Hypothalamus (tissue), 51 donors: ENCODE results near the gene EIF2AK3.
"Not testable (repeated sequence)": the region's sequence is repeated elsewhere in the genome, so short reads cannot be mapped to it uniquely, and the experiment has no call there.

Experiments
- DNase-seq, 51 donors: peaks; one replicate each; lab custom pipeline; 2025; lab: John Stamatoyannopoulos, UW

The EIF2AK3 gene

DNA sequence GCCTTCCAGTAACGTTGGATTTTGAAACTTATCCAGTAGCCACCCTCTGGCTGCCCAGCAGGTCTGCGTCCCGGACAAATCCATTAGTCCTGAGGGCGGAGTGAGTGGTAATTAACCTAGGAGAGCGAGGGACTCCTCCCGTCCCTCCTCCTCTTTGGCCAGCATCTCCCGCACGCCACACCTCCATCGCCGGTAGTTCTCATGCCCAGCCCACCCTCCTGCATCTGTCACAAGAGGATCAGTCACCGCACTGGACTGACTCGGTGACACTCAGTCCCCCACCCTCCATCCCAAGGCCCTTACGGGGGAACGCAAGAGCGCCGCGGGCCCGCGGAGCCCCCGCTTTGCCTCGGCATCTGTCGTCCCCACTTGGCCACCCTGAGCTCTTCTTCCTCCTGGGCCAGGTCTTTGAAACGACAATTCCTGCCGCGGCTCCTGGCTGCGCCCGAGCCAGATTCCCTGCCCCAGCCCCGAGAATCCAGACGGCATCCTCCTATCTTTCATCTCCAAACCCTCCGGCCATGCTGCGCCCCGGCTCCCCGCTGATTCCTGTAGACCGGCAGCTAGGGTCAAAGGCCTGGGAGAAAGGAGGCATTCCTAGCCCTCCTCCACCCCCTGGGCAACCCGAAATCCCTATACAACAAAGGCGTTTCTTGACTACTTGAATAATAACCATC lies 77.5 kb downstream of the EIF2AK3 start:
- DNase-seq, result peak in 1 of 51 donors; percentile 24

DNA sequence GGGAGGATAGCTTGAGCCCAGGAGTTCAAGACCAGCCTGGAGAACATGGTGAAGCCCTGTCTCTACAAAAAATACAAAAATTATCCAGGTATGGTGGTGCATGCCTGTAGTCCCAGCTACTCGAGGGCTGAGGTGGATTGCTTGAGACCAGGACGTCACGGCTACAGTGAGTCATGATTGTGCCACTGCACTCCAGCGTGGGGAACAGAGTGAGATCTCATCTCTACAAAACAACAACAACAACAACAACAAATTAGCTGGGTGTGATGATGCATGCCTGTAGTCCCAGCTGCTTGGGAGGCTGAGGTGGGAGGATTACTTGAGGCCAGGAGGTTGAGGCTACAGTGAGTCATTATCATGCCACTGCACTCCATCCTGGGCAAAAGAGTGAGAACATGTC lies 81.0 kb downstream of the EIF2AK3 start:
- not testable (repeated sequence) for DNase-seq

DNA sequence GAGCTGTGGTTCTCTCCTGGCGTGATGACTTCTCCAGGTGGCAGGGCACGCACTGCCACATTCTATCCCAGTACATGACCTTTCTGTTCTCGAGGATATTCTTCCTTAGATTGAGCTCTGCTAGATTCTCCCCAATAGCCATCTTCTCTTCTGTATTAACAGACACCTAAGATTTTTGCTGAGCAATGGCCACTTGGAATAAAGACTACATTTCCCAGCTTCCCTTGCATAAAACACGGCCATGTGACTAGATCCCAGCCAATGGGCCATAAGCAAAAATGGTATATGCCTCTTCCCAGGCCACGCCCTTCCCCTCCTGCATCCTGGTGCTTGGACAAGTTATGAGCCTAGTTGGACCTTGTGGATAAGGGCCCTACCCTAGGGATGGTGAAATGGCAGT lies 82.1 kb downstream of the EIF2AK3 start:
- DNase-seq, result no peak

DNA sequence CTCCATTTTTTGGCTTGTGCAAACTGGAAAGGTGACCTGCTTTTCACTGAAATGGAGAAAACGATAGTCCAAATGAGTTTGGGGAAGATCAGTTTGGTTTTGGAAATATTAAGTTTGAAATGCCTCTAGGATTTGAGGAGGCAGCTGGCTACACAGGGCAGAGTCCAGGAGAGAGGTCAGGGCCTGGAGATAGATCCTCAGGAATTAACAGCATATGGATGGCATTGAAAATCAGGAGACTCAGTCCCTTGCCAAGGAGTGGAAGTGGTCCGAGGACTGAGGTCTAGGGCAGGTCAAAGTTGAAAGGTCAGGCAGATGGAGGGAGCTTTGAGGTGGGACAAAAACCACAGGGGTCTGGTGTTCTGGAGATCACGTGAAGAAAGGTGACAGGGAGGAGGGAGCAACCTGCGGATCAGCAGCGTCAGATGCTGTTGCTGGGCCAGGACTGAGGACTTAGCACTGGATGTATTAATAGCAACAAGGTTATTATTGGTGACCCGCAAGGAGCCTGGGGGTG lies 83.7 kb downstream of the EIF2AK3 start:
- no peak for DNase-seq

DNA sequence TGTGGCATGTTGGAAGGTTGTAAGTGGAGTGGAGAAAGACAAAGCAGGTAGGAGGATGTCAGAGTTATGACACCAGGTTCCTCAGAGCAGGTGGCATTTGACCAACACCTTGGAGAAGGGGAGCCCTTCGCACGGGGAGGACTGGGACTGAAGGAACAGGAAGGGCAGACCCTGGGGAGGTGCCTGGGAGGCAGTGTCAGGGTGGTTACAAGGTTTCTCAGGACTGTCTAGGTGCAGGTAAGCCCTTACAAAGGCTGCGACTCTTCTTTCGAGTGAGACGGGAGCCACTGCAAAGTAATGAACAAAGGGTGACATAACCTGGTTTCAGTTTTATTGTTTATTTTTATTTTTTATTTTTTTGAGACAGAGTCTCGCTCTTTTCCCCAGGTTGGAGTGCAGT lies 84.6 kb downstream of the EIF2AK3 start:
- no peak for DNase-seq

GRCh38 chr2:88540346-88540745 lies 86.9 kb downstream of the EIF2AK3 start:
- DNase-seq, result no peak

DNA sequence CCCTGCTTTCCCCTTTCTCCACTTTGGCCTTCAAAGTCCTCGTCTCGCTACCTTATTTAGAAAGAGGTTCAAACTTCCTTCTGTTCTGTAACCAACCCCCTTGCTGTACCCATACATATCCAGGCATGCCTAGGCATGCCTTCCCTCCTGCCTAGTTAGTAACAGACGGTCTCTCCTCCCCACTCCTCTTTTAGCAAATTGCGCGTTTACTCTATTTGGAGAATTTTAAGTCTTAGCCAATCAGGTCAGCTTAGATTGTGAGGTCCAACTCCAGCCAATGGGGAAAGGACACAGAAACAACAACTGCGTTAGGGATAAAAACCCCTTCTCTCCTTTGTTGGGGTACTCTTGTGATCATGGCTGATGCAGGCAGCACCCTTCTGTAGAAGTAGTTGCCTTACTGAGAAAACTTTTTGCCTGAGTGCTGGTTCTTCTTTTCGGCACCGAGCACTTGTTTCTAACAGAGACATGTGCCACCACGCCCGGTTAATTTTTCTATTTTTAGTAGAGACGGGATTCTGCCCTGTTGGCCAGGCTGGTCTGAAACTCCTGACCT lies 88.8 kb downstream of the EIF2AK3 start:
- DNase-seq, result no peak

DNA sequence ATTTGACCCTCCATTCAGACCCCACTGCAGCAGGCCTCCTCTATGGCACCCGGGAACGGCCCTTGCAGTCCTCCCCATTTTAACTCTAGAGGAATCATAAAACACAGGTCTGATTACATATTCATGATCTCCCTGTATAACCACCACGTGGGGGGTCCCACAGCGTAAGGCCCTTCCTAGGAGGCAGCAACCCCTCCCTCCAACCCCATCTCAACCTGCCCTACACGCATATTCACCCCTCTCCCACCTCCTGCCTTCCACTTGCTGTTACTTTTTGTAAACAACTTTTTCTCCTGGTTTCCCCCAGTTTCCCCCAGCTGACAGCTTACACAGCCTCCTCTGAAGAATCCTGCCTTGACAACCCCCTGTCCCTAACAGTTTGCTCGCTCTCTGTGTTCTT lies 89.6 kb downstream of the EIF2AK3 start:
- no peak for DNase-seq

DNA sequence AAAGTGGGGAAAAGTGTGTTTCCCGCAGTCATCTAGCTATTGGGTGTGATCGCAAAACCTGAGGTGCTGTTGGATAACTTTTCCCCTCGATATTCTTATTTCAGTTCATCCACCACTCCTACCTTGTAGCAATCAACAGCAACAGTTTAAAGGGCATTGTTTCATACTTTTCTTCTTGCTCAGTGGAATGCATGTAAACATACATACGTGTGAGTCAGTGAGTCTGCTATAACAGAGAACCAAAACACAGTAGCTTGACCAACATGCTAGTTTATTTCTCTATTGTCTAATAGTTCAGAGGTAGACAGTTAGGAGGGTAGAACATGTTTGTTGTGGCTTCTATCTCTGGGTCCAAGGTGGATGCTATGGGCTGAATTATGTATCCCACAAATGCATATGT lies 97.2 kb downstream of the EIF2AK3 start:
- DNase-seq, result no peak

DNA sequence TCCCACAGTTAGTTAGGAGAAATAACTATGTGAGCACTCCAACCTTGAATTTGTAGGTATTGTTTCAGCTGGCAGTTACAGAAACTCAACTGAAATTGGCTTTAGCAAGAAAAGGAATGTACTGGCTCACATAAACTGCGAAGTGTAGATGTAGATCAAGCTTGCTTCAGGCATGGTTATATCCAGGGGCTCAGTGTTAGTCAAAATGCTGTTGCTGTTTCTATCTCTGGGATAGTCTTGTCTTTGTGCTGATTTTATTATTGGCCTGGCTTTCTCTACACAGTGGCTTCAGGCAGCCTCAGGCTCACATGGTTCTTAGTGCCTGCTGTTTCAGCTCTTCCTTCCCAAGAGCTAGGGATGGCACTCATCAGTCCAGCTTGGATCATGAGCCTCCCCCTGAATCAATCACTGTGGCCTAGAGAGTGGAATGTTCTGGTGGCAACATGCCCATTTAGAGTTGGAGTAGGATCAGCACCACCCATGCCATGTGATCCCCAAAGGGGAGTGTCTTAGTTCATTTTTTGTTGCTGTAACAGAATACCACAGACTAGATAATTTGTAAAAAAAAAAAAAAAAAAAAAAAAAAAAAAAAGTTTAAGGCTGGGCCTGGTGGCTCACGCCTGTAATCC lies 105.7 kb downstream of the EIF2AK3 start:
- DNase-seq, result no peak

DNA sequence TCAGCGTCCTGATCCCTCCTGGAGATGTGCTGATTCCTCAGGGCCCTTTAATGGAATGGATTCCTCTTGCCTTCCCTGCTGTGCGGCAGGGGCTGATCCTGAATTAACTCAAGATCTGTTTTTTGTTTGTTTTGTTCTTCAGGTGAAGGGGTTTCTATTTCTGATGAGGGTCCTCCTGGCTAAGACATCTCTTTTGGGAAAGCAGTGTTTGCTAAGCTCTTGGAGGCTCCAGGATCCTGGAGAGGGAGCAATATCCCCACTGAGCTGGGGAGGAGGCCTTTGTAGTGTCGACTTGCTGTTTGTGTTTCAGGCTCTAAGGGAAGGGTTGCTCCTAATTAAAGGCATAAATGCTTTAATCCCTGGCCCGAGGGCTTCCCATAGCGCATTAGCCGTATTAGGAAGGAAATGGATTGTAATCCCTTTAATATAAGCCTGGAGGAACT lies 109.5 kb downstream of the EIF2AK3 start:
- no peak for DNase-seq
